Mesenchymal stem cell (in vitro differentiated cells and primary cell): Measurements from ENCODE around the gene TAF13.

ENCODE experiments used
- DNase-seq: peaks from one replicate; pipeline ENCODE4 v3.0.0-alpha.2; 2013
- H2AFZ ChIP-seq: one replicate; pipeline ENCODE4 v1.6.1; 2013; ENCODE audit warnings: low read depth, mild to moderate bottlenecking, control low read depth, inconsistent platforms, low read length, moderate library complexity
- H2AK5ac ChIP-seq: 2 replicates; pipeline ENCODE4 v1.6.1; 2013; ENCODE audit warnings: low read length, moderate library complexity, mild to moderate bottlenecking, inconsistent platforms; ENCODE audit not compliant: severe bottlenecking
- H2BK120ac ChIP-seq: one replicate; pipeline ENCODE4 v1.6.1; 2013; ENCODE audit warnings: low read depth, mild to moderate bottlenecking, inconsistent platforms, low read length, moderate library complexity
- H2BK12ac ChIP-seq, 2 experiments: one replicate each; pipeline ENCODE4 v1.6.1; 2013; ENCODE audit warnings: inconsistent platforms in 2 of 2, low read length in 2 of 2, mild to moderate bottlenecking in 2 of 2, moderate library complexity in 2 of 2, control low read depth in 1 of 2
- H2BK15ac ChIP-seq: one replicate; pipeline ENCODE4 v1.6.1; 2013; ENCODE audit warnings: mild to moderate bottlenecking, low read depth, inconsistent platforms; ENCODE audit not compliant: poor library complexity, severe bottlenecking
- H2BK5ac ChIP-seq: 2 replicates; pipeline ENCODE4 v1.6.1; 2013; ENCODE audit warnings: low read depth, mild to moderate bottlenecking, low read length, control low read depth, inconsistent platforms; ENCODE audit not compliant: poor library complexity, severe bottlenecking
- H3K14ac ChIP-seq, 2 experiments: one replicate each; pipeline ENCODE4 v1.6.1; 2013; ENCODE audit warnings: inconsistent platforms in 2 of 2, low read length in 2 of 2, control low read depth in 1 of 2, mild to moderate bottlenecking in 1 of 2, moderate library complexity in 1 of 2
- H3K18ac ChIP-seq, 2 experiments: one replicate each; pipeline ENCODE4 v1.6.1; 2013; ENCODE audit warnings: inconsistent platforms in 2 of 2, low read length in 2 of 2, control low read depth in 1 of 2, low read depth in 1 of 2, mild to moderate bottlenecking in 1 of 2
- H3K23ac ChIP-seq, 2 experiments: one replicate each; pipeline ENCODE4 v1.6.1; 2013; ENCODE audit warnings: inconsistent platforms in 2 of 2, low read length in 2 of 2, mild to moderate bottlenecking in 2 of 2, moderate library complexity in 2 of 2, control low read depth in 1 of 2
- H3K27ac ChIP-seq: 2 replicates; pipeline ENCODE4 v1.5.1; 2013; ENCODE audit warnings: mild to moderate bottlenecking, moderate library complexity, low read length, control low read depth, inconsistent platforms; ENCODE audit not compliant: poor library complexity, severe bottlenecking
- H3K27me3 ChIP-seq, 2 experiments: 2 replicates each; pipeline versions ENCODE4 v1.6.1 to v1.7.0; 2013; ENCODE audit warnings: low read length in 2 of 2, mild to moderate bottlenecking in 2 of 2, moderate library complexity in 2 of 2, control low read depth in 1 of 2, inconsistent platforms in 1 of 2; ENCODE audit not compliant: control insufficient read depth in 1 of 2, insufficient read depth in 1 of 2
- H3K36me3 ChIP-seq, 2 experiments: 2 replicates each; pipeline versions ENCODE4 v1.6.1 to v1.7.0; 2013; ENCODE audit warnings: low read length in 2 of 2, control low read depth in 1 of 2, inconsistent platforms in 1 of 2, low read depth in 1 of 2, mild to moderate bottlenecking in 1 of 2; ENCODE audit not compliant: insufficient read depth in 2 of 2, control insufficient read depth in 1 of 2
- H3K4ac ChIP-seq, 2 experiments: one replicate each; pipeline ENCODE4 v1.6.1; 2013; ENCODE audit warnings: inconsistent platforms in 2 of 2, low read length in 2 of 2, mild to moderate bottlenecking in 2 of 2, moderate library complexity in 2 of 2, control low read depth in 1 of 2, low read depth in 1 of 2
- H3K4me1 ChIP-seq: 2 replicates; pipeline ENCODE4 v1.6.1; 2013; ENCODE audit warnings: low read depth, low read length, control low read depth; ENCODE audit not compliant: control insufficient read depth, insufficient read depth
- H3K4me2 ChIP-seq: 2 replicates; pipeline ENCODE4 v1.6.1; 2013; ENCODE audit warnings: low read length, mild to moderate bottlenecking, inconsistent platforms; ENCODE audit not compliant: poor library complexity, severe bottlenecking
- H3K4me3 ChIP-seq, 2 experiments: 2 replicates each; pipeline versions ENCODE4 v1.5.1 to v1.7.0; 2013; ENCODE audit warnings: low read length in 2 of 2, mild to moderate bottlenecking in 2 of 2, control low read depth in 1 of 2, low read depth in 1 of 2; ENCODE audit not compliant: insufficient read depth in 1 of 2
- H3K79me1 ChIP-seq: replicated peaks from 2 replicates; pipeline ENCODE4 v1.6.1; 2013; ENCODE audit warnings: mild to moderate bottlenecking, control low read depth, low read length, inconsistent platforms; ENCODE audit not compliant: poor library complexity, severe bottlenecking
- H3K9ac ChIP-seq: 2 replicates; pipeline ENCODE4 v1.7.0; 2013; ENCODE audit warnings: mild to moderate bottlenecking, low read length, moderate library complexity
- H3K9me3 ChIP-seq: 2 replicates; pipeline ENCODE4 v1.7.0; 2013; ENCODE audit warnings: mild to moderate bottlenecking, low read length; ENCODE audit not compliant: control insufficient read depth
- H4K8ac ChIP-seq: one replicate; pipeline ENCODE4 v1.6.1; 2013; ENCODE audit warnings: inconsistent platforms, mild to moderate bottlenecking, low read length, moderate library complexity
- H4K91ac ChIP-seq: one replicate; pipeline ENCODE4 v1.6.1; 2013; ENCODE audit warnings: mild to moderate bottlenecking, low read length, inconsistent platforms
- WGBS: methylation state at CpG from one replicate; pipeline ENCODE4 v1.1.7; 2013; ENCODE audit warnings: mixed read lengths; 5-methylcytosine and 5-hydroxymethylcytosine counted together

Gene TAF13

DNA sequence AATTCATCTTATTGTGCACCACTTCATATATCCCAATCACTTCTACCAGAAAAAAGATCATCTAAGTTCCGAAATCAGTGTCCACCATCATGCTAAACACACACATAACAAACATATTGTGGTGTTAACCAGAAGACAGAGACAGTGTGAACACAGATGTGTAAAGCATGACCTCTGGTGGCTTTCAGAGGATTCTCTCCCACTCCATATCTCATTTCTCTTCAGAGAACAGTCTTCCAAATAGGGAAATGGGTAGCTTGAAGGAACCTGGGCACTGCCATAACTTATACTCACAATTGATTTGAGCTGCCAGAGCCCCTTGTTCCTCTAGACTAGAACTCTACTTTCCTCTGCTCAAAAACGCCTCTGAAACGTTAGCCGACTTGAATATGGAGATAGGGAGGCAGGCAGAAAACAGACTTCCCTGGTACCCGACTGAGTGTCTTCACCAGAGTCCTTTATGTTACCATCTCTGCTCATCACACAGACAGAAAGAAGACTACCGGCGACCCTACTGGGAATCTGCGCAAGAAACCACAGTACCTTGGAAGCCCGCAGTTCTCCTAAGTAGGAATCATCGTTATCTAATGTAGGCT, 36.4 kb upstream of the TAF13 start:
- H3K23ac ChIP-seq = no peak overlapping the region
- H4K8ac ChIP-seq = no peak overlapping the region
- peak overlapping the region; percentile 85 for H3K9ac ChIP-seq
- no peak overlapping the region for H2AFZ ChIP-seq
- no peaks in the 10 kb centered on the region for H3K9me3 ChIP-seq
- no peak overlapping the region for H3K27ac ChIP-seq
- H2BK15ac ChIP-seq = no peak overlapping the region
- H3K79me1 ChIP-seq = no peaks in the 10 kb centered on the region
- H2BK5ac ChIP-seq = no peak overlapping the region
- H3K27me3 ChIP-seq = peaks cover 16 to 59% of the 10 kb centered on the region in 2 experiments
- no peak overlapping the region for H2BK120ac ChIP-seq
- no peak overlapping the region for H2BK12ac ChIP-seq
- H3K18ac ChIP-seq = no peak overlapping the region
- H3K4ac ChIP-seq = no peak overlapping the region
- H4K91ac ChIP-seq = no peak overlapping the region
- 67% methylated on average over 10 of the region's 10 CpGs for WGBS
- no peaks in the 10 kb centered on the region for H3K36me3 ChIP-seq
- peak overlapping the region in 1 of 2 experiments; percentile 64 for H3K4me3 ChIP-seq
- no peak overlapping the region for H3K14ac ChIP-seq
- H3K4me1 ChIP-seq = peaks cover 19% of the 10 kb centered on the region
- no peak overlapping the region for H2AK5ac ChIP-seq
- peak overlapping the region; percentile 69 for H3K4me2 ChIP-seq
- DNase-seq = peak; percentile 63

DNA sequence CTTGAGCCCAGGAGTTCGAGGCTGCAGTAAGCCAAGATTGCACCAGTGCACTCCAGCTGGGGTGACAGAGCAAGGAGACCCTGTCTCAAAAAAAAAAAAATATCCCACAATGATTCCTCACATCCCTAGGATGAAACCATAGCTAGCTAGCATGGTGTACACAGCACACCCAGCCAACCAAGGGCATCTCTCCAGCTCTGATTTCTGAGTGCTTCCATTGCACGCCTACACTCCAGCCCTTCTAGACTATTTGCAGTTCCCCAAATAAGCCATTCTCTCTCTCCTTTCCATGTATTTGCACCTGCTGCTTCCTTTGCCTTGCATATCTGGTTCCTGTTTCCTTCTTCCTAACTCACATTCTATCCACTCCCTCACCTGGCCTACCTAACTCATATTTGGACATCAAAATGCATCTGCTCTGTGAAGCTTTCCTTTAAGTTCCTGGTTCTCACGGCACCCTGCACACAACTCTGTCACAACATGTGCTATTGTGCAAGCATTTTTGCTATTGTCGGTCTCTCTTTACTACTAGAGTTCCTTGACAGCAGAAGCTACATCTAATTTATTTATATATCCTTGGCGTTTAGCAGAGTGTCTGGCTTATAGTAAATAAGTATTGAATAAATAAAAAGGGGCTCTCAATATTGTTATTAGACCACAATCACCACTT, 35.7 kb upstream of the TAF13 start:
- Histone ChIP-seq H3K36me3 (no peaks in the 10 kb centered on the region), H3K27me3 (peaks cover 16 to 63% of the 10 kb centered on the region in 2 experiments), H2BK5ac (no peak overlapping the region), H3K79me1 (no peaks in the 10 kb centered on the region), H2AK5ac (no peak overlapping the region), H3K18ac (no peak overlapping the region), H3K4me2 (no peak overlapping the region), H2AFZ (no peak overlapping the region), H3K14ac (no peak overlapping the region), H3K4ac (no peak overlapping the region), H4K8ac (no peak overlapping the region), H4K91ac (no peak overlapping the region), H3K4me1 (peaks cover 19% of the 10 kb centered on the region), H2BK15ac (no peak overlapping the region), H2BK120ac (no peak overlapping the region), H3K4me3 (no peak overlapping the region), H3K27ac (no peak overlapping the region), H2BK12ac (no peak overlapping the region), H3K9ac (peak overlapping the region; percentile 85), H3K23ac (no peak overlapping the region), H3K9me3 (no peaks in the 10 kb centered on the region)
- 73% methylated on average over 3 of the region's 5 CpGs for WGBS
- peak; percentile 29 for DNase-seq

DNA sequence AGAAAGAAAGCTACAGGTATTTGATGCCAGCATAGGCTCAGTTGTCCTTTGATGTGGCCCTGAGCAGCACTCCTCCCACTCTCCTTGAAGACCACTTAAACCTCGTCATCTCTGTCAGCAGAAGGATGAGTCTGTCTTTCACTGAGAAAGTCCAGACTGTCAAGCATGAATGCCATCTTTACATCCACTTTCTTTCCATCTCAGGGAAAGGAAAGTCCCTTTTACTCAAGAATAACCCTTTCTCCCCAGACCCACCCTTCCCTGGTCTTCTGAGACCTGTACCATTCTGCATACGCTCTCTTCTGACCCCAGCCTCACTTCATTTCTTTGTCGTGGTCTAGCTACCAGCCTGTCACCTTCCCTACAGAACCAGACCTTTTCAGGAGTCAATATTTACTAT, 34.1 kb upstream of the TAF13 start:
- Histone ChIP-seq H3K4me3 (no peak overlapping the region), H2AFZ (no peak overlapping the region), H3K4ac (no peak overlapping the region), H4K91ac (no peak overlapping the region), H3K27ac (no peak overlapping the region), H3K27me3 (peaks cover 16 to 51% of the 10 kb centered on the region in 2 experiments), H2AK5ac (no peak overlapping the region), H3K23ac (no peak overlapping the region), H2BK5ac (no peak overlapping the region), H3K9ac (no peak overlapping the region), H3K79me1 (no peaks in the 10 kb centered on the region), H2BK15ac (no peak overlapping the region), H3K14ac (no peak overlapping the region), H3K9me3 (no peaks in the 10 kb centered on the region), H3K4me1 (peaks cover 19% of the 10 kb centered on the region), H3K18ac (no peak overlapping the region), H4K8ac (no peak overlapping the region), H2BK12ac (no peak overlapping the region), H3K36me3 (no peaks in the 10 kb centered on the region), H2BK120ac (no peak overlapping the region), H3K4me2 (no peak overlapping the region)
- DNase-seq = no peak
- WGBS = 57% methylated on average over 3 of the region's 3 CpGs

- H2AFZ ChIP-seq = no peak overlapping the region
Observed at GRCh38 chr1:109107785-109108184, 32.0 kb upstream of the TAF13 start.

More at GRCh38 chr1:109107785-109108184, 32.0 kb upstream of the TAF13 start:
- Histone ChIP-seq H3K14ac (no peak overlapping the region), H3K9me3 (no peaks in the 10 kb centered on the region), H2BK15ac (no peak overlapping the region), H2AK5ac (no peak overlapping the region), H3K9ac (no peak overlapping the region), H4K91ac (no peak overlapping the region), H3K4me1 (peaks cover 6% of the 10 kb centered on the region), H3K36me3 (peaks cover 3 to 6% of the 10 kb centered on the region in 2 experiments), H2BK120ac (no peak overlapping the region), H3K18ac (no peak overlapping the region), H3K79me1 (no peaks in the 10 kb centered on the region), H3K27ac (no peak overlapping the region), H3K4ac (no peak overlapping the region), H3K4me2 (no peak overlapping the region), H3K23ac (no peak overlapping the region), H2BK12ac (no peak overlapping the region), H3K4me3 (no peak overlapping the region), H2BK5ac (no peak overlapping the region), H4K8ac (no peak overlapping the region), H3K27me3 (peaks cover 3 to 30% of the 10 kb centered on the region in 2 experiments)
- WGBS = 80% methylated on average over 6 of the region's 7 CpGs
- no peak for DNase-seq
